ENCODE data around the gene PTPRA. TPM values are rescaled to one million over a fixed set of nuclear protein-coding genes. Genes with fewer than 3 reads are reported as not detected.
A peak's percentile ranks its signal among the peaks of the same experiment; 100 is the strongest.

PTPRA gene
- total RNA-seq, 1 experiment from 2014 or later: 47.2 TPM

- DNase-seq (ENCODE audit: low spot score) (no peak), ATAC-seq (peak; percentile 56)
- TF ChIP-seq ATF3 (CRISPR knock-in tag; conservative IDR thresholded peaks at IDR 0.05) (no peak), MYBL2 (CRISPR knock-in tag; IDR thresholded peaks at IDR 0.05) (no peak), AFF4 (CRISPR knock-in tag; IDR thresholded peaks at IDR 0.05; ENCODE audit: borderline replicate concordance) (no peak), MXD4 (CRISPR knock-in tag; IDR thresholded peaks at IDR 0.05; ENCODE audit: borderline replicate concordance) (no peak), TCF7 (CRISPR knock-in tag; IDR thresholded peaks at IDR 0.05; ENCODE audit: low read depth) (no peak)
- Mint-ChIP-seq H3K36me3 (peaks cover 14% of the 10 kb centered on the region), H3K9me3 (no peaks in the 10 kb centered on the region), H3K27ac (peak overlapping the region; percentile 93), H3K4me1 (peaks cover 48% of the 10 kb centered on the region), H3K4me3 (peak overlapping the region; percentile 23; the same call in 1 of the 2 replicates), H3K27me3 (ENCODE audit: low read depth) (no peaks in the 10 kb centered on the region)
- CTCF ChIA-PET: no interaction called here
- POLR2A ChIA-PET: no interaction called here
These were observed 47.2 kb downstream of the PTPRA start for GRCh38 chr20:2920473-2920872.

- H3K36me3 Mint-ChIP-seq: peaks cover 20% of the 10 kb centered on the region
- TF ChIP-seq ETV6 (CRISPR knock-in tag; IDR thresholded peaks at IDR 0.05) (no peak), ATF1 (CRISPR knock-in tag; IDR thresholded peaks at IDR 0.05) (no peak), ZNF423 (CRISPR knock-in tag; IDR thresholded peaks at IDR 0.05) (no peak), NFE2L1 (CRISPR knock-in tag; IDR thresholded peaks at IDR 0.05) (no peak), ZNF532 (CRISPR knock-in tag; IDR thresholded peaks at IDR 0.05; ENCODE audit: borderline replicate concordance) (no peak), ATF2 (CRISPR knock-in tag; IDR thresholded peaks at IDR 0.05; ENCODE audit: borderline replicate concordance, low read depth) (no peak), ZNF138 (CRISPR knock-in tag; conservative IDR thresholded peaks at IDR 0.05) (no peak), ZSCAN18 (CRISPR knock-in tag; IDR thresholded peaks at IDR 0.05) (no peak), ESRRA (CRISPR knock-in tag; IDR thresholded peaks at IDR 0.05; ENCODE audit: borderline replicate concordance) (no peak), EMX1 (CRISPR knock-in tag; IDR thresholded peaks at IDR 0.05) (no peak), NFYB (CRISPR knock-in tag; conservative IDR thresholded peaks at IDR 0.05; ENCODE audit: low read depth) (no peak), HMGXB4 (CRISPR knock-in tag; IDR thresholded peaks at IDR 0.05) (no peak), CTCF (IDR thresholded peaks at IDR 0.05) (no peak), ELF4 (CRISPR knock-in tag; IDR thresholded peaks at IDR 0.05; ENCODE audit: low read depth) (no peak), MYBL2 (CRISPR knock-in tag; IDR thresholded peaks at IDR 0.05) (no peak)
These were observed 48.2 kb downstream of the PTPRA start for GRCh38 chr20:2921506-2921905.

More at GRCh38 chr20:2921506-2921905, 48.2 kb downstream of the PTPRA start:
- ChIA-PET POLR2A (no interaction called here), CTCF (no interaction called here)
- H3K9me3 Mint-ChIP-seq: no peaks in the 10 kb centered on the region
- DNase-seq (ENCODE audit: low spot score) (no peak), ATAC-seq (no peak)
- H3K4me1 Mint-ChIP-seq: peaks cover 45% of the 10 kb centered on the region
- peak overlapping the region; percentile 58; the same call in 1 of the 2 replicates for H3K27ac Mint-ChIP-seq
- no peaks in the 10 kb centered on the region for H3K27me3 Mint-ChIP-seq (ENCODE audit: low read depth)
- H3K4me3 Mint-ChIP-seq: no peak overlapping the region

All from WTC11 (cell line).